HG03520 (cell line): ENCODE results near the gene UBE2L6.

ENCODE experiments used
- ATAC-seq: cut with Tn5 transposase; IDR thresholded peaks from one replicate; pipeline ENCODE4 v1.9.1; 2021; ENCODE audit warnings: mild to moderate bottlenecking, moderate library complexity; ENCODE audit not compliant: unreplicated experiment

UBE2L6 gene

GRCh38 chr11:57501953-57502352 is 65.5 kb downstream of the UBE2L6 start:
- ATAC-seq, result no peak
